HAP-1 (cell line): ENCODE results near the gene LSM3.

Source experiments
- DNase-seq, 2 experiments: peaks; one replicate each; pipeline ENCODE4 v3.0.0-alpha.2; 2016 to 2020; ENCODE audit warnings: low spot score in 2 of 2
- H3K27me3 ChIP-seq: fragments of 250-450 bp; sonication (Bioruptor Pico); 2 replicates; pipeline ENCODE4 v1.5.1; 2020; ENCODE audit warnings: low read depth, mild to moderate bottlenecking, moderate library complexity
- H3K36me3 ChIP-seq: fragments of 250-450 bp; sonication (Bioruptor Pico); replicated peaks from 2 replicates; pipeline ENCODE4 v1.5.1; 2020; ENCODE audit warnings: mild to moderate bottlenecking
- H3K4me1 ChIP-seq: fragments of 250-450 bp; sonication (Bioruptor Pico); 2 replicates; pipeline ENCODE4 v1.5.1; 2020; ENCODE audit warnings: mild to moderate bottlenecking
- H3K4me3 ChIP-seq: fragments of 250-450 bp; sonication (Bioruptor Pico); 2 replicates; pipeline ENCODE4 v1.5.1; 2020; ENCODE audit warnings: mild to moderate bottlenecking, moderate library complexity
- H3K9me3 ChIP-seq: fragments of 250-450 bp; sonication (Bioruptor Pico); 2 replicates; pipeline ENCODE4 v1.5.1; 2020; ENCODE audit warnings: mild to moderate bottlenecking, moderate library complexity
- in situ Hi-C: fragments of 300-500 bp; cut with MboI; formaldehyde crosslinking; loops from 3 replicates; pipeline ENCODE4 v1.14.3; 2020; ENCODE audit warnings: low sequenced_read_pairs, inconsistent platforms, mixed read lengths

Gene LSM3

DNA sequence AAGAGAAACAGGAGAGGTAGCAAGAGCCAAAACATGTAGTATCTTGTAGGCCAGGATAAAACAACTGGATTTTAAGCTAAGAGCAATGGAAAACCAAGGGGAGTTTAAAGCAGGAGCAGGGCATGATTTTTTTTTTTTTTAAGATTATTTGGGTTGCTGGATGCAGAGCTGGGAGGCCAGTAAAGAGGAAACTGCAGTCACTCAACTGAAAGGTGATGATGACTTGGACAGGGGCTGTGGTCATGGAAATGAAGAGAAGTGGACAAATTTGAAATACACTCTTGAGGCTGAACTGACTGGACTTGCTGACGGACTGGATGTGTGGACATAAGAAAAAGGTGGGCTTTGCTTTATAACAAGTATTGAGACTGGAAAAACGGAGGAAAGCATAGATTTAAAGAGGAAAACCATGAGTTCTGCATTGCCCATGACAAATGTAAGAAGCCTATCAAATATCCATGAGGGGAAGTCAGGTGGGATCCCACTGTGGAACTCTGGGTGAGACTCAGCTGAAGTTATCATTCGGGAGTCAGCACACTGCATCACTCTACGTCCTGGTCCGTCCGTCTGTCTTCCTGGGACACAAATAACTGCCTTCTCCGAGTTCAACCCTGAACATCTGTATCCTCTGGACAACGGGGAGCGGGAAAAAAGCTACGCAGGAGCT is 904 bp upstream of the LSM3 start:
- Histone ChIP-seq H3K9me3 (no peaks in the 10 kb centered on the region), H3K4me1 (peaks cover 27% of the 10 kb centered on the region), H3K36me3 (peaks cover 27% of the 10 kb centered on the region), H3K4me3 (peak overlapping the region; percentile 61), H3K27me3 (no peaks in the 10 kb centered on the region)
- in situ Hi-C loops: no loop called here
- DNase-seq: peak in 1 of 2 experiments; percentile 24

- in situ Hi-C loops: no loop called here
- H3K36me3 ChIP-seq: peaks cover 36% of the 10 kb centered on the region
- no peak for DNase-seq
- no peaks in the 10 kb centered on the region for H3K27me3 ChIP-seq
- H3K4me1 ChIP-seq: peaks cover 26% of the 10 kb centered on the region
- no peaks in the 10 kb centered on the region for H3K9me3 ChIP-seq
- peak overlapping the region; percentile 61 for H3K4me3 ChIP-seq
Measured at GRCh38 chr3:14179114-14179465, 473 bp downstream of the LSM3 start.

- Histone ChIP-seq H3K27me3 (no peaks in the 10 kb centered on the region), H3K36me3 (peaks cover 38% of the 10 kb centered on the region), H3K9me3 (no peaks in the 10 kb centered on the region), H3K4me1 (peaks cover 19% of the 10 kb centered on the region), H3K4me3 (peak overlapping the region; percentile 61)
- in situ Hi-C loops: no loop called here
- no peak for DNase-seq
Measured at GRCh38 chr3:14179795-14180194, 1.2 kb downstream of the LSM3 start.

DNA sequence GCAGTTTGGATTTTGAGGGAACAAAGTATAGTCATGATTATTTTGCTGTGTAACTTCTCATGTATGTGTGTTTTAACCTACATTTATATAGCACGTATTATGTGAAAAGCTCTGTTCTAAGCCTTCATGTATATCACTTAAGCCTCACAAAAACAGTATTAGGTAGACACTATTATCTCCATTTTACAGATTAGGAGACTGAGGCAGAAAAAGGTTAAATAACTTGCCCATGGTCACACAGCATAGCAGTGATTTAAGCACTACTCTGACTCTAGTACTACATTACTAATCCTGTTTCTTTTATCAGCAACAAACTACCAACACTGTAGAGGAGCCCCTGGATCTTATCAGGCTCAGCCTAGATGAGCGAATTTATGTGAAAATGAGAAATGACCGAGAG is 2.6 kb downstream of the LSM3 start:
- no peaks in the 10 kb centered on the region for H3K9me3 ChIP-seq
- H3K36me3 ChIP-seq: peaks cover 48% of the 10 kb centered on the region
- in situ Hi-C loops: no loop called here

DNA sequence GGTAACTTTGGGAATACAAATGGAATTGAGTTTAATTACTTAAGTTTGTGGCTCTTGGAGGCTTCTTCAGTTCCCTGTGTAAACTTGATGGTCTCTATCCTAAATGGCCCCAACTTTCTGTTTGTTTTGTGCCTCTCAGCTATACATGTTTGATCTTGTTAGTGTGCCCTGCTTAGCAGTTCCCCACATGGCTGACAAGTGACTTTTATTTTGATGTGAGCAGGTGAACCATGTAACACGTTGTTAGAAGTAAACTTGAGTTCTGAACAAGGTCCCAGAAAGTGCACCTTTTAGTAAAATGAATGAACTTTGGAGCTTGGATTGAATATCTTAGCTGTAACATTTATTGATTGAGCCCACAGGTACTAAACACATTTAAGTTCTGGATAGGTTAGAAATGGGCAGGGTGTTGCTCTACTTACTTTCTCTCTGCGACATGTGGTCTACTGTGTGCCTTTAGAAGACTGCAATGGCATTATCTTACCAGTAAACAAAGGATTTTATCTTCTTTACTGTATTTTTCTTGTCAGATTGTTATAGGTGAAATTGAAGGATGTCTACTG is 4.5 kb downstream of the LSM3 start:
- in situ Hi-C loops: no loop called here
- Histone ChIP-seq H3K4me1 (peaks cover 4% of the 10 kb centered on the region; the same call in 1 of the 2 replicates), H3K9me3 (no peaks in the 10 kb centered on the region), H3K27me3 (no peaks in the 10 kb centered on the region), H3K4me3 (no peak overlapping the region), H3K36me3 (peaks cover 59% of the 10 kb centered on the region)
- no peak for DNase-seq

More for the DNA sequence above, 2.6 kb downstream of the LSM3 start:
- Histone ChIP-seq H3K4me3 (no peak overlapping the region), H3K4me1 (peaks cover 10% of the 10 kb centered on the region), H3K27me3 (no peaks in the 10 kb centered on the region)
- DNase-seq: no peak

DNA sequence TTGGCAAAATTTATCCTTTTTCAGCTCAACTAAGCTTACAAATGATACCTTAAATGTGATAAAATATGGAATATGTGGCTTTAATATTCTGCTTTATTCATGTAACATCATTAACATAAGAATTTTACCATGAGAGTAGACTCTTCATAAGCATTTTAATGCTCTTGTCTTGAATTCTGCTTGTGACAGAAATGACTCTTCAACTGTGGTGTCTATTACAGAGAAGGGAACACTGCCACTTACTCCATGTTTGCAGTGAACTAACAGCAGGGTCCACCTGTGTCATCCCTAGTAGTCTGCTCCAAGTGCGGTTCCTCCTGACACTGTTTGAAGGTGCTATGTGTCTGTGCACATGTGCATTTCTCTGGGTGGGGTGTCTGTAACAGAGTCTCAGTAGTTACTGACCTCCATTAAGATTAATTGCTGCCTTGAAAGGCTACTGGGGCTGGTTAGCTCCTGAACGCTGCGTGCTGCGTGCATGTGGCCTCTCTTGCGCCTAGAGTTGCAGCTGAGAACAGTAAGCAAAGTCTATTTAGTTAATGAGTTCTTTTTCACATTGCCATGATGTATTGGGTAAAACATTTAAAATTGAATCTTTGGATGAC is 8.3 kb downstream of the LSM3 start:
- Histone ChIP-seq H3K27me3 (no peaks in the 10 kb centered on the region), H3K4me1 (peaks cover 4% of the 10 kb centered on the region; the same call in 1 of the 2 replicates), H3K4me3 (no peak overlapping the region), H3K36me3 (peaks cover 58% of the 10 kb centered on the region), H3K9me3 (no peaks in the 10 kb centered on the region; the same call in 1 of the 2 replicates)
- no peak for DNase-seq
- in situ Hi-C loops: no loop called here

GRCh38 chr3:14188041-14188754 is 9.6 kb downstream of the LSM3 start:
- Histone ChIP-seq H3K4me1 (peaks cover 4% of the 10 kb centered on the region; the same call in 1 of the 2 replicates), H3K9me3 (no peaks in the 10 kb centered on the region; the same call in 1 of the 2 replicates), H3K27me3 (no peaks in the 10 kb centered on the region), H3K4me3 (no peak overlapping the region), H3K36me3 (peaks cover 46% of the 10 kb centered on the region)
- in situ Hi-C loops: no loop called here
- peak in 1 of 2 experiments; percentile 12 for DNase-seq

DNA sequence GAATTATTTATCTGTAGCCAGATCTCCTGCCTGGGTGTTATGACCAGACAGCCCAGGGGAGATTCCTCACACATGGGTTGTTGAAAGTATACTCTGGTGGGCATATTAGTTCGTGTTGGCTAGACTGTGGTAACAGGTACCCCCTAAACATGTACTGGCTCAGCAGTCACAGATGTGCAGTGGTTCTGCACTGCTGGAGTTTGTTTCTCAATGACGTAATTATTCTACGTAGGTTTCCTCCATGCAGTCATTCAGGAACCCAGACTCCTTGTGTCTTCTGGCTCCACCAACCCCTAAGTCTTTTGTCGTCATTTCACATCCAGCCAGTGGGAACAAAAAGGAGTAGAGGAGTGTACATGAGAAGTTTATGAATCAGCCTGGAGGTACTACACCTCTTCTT is 16.2 kb downstream of the LSM3 start:
- Histone ChIP-seq H3K36me3 (peaks cover 20% of the 10 kb centered on the region), H3K4me3 (no peak overlapping the region), H3K27me3 (no peaks in the 10 kb centered on the region), H3K9me3 (no peaks in the 10 kb centered on the region; the same call in 1 of the 2 replicates), H3K4me1 (no peaks in the 10 kb centered on the region)
- no peak for DNase-seq
- in situ Hi-C loops: no loop called here

DNA sequence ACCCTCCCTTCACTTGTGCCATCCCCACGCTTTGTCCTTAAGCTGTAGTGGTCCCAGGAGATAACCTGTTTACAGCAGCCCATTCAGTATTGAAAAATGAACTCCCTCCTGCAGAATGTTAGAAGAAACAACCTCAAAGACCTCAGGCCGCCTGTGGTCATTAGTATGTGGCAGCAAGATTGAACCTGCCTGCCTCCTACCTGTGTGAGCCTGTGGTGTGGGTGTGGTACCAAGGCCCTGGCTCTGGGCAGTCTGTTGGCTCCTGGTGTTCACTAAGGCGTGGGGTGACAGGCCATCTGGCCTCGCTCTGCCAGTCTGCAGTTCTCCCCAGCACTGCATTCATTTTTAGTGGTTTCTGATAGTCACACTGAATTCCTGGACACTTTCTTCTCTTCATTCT is 21.0 kb downstream of the LSM3 start:
- in situ Hi-C loops: no loop called here
- Histone ChIP-seq H3K4me1 (no peaks in the 10 kb centered on the region), H3K36me3 (peaks cover 20% of the 10 kb centered on the region)

DNA sequence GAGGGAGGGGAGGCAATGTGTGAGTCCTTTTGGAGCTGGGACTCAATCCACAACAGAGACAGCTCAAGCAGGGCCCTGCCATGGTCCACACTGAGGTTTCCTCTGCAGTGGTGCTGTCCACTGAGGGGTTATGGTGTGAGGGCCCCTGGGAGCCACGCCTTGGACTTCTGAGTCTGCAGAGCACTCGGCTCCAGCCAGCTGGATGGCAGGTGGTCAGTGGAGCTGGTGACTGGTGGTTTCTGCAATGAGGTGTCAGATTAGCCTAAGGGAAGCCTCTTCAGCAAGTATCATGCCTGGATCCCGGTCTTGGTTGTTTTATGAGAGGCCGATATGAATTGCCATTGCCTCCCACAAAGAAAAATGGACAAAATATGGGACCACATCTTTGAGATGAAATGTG is 21.7 kb downstream of the LSM3 start:
- Histone ChIP-seq H3K9me3 (no peaks in the 10 kb centered on the region), H3K4me1 (no peaks in the 10 kb centered on the region), H3K27me3 (no peaks in the 10 kb centered on the region), H3K36me3 (peaks cover 20% of the 10 kb centered on the region), H3K4me3 (no peak overlapping the region)
- in situ Hi-C loops: no loop called here
- no peak for DNase-seq

More for the DNA sequence above, 21.0 kb downstream of the LSM3 start:
- no peak for DNase-seq
- H3K9me3 ChIP-seq: no peaks in the 10 kb centered on the region
- H3K27me3 ChIP-seq: no peaks in the 10 kb centered on the region
- H3K4me3 ChIP-seq: no peak overlapping the region

DNA sequence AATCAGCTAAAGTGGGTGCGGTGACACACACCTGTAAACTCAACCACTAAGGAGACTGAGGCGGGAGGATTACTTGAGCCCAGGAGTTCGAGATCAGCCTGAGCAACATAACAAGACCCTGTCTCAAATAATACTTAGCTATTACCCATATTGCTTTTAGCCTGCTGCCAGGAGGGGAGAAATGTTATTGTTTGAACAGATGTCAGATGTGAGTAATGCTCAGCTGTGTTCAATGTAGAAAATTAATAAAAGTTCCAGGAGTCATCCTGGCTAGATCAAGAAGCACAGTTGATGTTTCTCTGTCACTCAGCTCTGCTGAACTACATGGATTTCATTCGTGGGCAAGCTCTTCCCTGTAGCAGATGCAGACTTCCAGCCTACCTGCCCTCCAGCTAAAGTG is 22.2 kb downstream of the LSM3 start:
- Histone ChIP-seq H3K27me3 (no peaks in the 10 kb centered on the region), H3K9me3 (no peaks in the 10 kb centered on the region), H3K36me3 (peaks cover 20% of the 10 kb centered on the region), H3K4me3 (no peak overlapping the region), H3K4me1 (no peaks in the 10 kb centered on the region)
- in situ Hi-C loops: no loop called here
- no peak for DNase-seq

- Histone ChIP-seq H3K36me3 (peaks cover 20% of the 10 kb centered on the region), H3K4me1 (no peaks in the 10 kb centered on the region), H3K27me3 (no peaks in the 10 kb centered on the region), H3K4me3 (no peak overlapping the region), H3K9me3 (no peaks in the 10 kb centered on the region)
- DNase-seq: no peak
- in situ Hi-C loops: no loop called here
Measured at GRCh38 chr3:14201940-14202684, 23.5 kb downstream of the LSM3 start.

DNA sequence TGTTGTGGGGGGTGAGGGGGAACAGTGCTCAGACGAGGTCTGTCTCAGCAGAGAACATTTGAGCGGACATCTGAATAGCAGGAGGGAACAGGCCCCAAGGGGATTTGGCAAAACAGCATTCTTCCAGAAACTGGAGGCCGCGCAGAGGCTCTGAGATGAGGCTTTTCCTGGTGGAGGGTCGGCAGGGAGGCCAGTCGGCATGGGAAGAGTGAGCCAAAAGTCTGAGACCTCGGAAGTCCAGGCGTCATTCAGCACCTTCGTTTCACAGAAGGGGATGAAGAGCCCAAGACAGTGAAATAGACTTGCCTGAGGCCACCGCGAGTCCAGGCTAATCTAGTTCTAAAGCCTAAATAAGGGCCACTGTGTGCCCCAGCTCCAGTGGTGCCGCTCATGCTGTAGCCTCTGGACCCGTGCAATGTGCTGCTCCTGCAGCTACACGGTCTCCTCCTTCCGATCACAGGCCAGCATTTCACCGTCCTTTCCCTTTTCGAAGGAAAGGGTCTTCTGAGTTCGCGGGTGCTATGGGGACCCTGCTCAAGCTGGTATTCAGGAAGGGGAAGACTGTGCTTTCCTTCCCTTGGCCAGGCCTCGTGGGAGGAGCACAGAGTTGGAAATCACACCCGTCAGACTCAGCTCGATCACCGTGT is 24.4 kb downstream of the LSM3 start:
- in situ Hi-C loops: no loop called here
- Histone ChIP-seq H3K4me1 (no peaks in the 10 kb centered on the region), H3K4me3 (no peak overlapping the region)

More for the DNA sequence above, 24.4 kb downstream of the LSM3 start:
- H3K27me3 ChIP-seq: no peaks in the 10 kb centered on the region
- H3K9me3 ChIP-seq: no peaks in the 10 kb centered on the region
- no peak for DNase-seq
- peaks cover 13% of the 10 kb centered on the region for H3K36me3 ChIP-seq
